GM12864 (cell line): ENCODE measurements around the gene FANCG.

ENCODE experiments used
- DNase-seq: peaks from one replicate; pipeline ENCODE4 v3.0.0-alpha.2; 2011; ENCODE audit warnings: low read depth
- H3K4me3 ChIP-seq: 2 replicates; pipeline ENCODE4 v1.5.1; 2011; ENCODE audit warnings: mild to moderate bottlenecking, low read depth, low read length, control low read depth
- CTCF ChIP-seq: IDR thresholded peaks from 2 replicates; pipeline ENCODE4 v1.5.1; 2011; ENCODE audit warnings: low read depth, mild to moderate bottlenecking, moderate library complexity, low read length, control low read depth, inconsistent platforms; ENCODE audit errors: missing control alignments

Gene FANCG

DNA sequence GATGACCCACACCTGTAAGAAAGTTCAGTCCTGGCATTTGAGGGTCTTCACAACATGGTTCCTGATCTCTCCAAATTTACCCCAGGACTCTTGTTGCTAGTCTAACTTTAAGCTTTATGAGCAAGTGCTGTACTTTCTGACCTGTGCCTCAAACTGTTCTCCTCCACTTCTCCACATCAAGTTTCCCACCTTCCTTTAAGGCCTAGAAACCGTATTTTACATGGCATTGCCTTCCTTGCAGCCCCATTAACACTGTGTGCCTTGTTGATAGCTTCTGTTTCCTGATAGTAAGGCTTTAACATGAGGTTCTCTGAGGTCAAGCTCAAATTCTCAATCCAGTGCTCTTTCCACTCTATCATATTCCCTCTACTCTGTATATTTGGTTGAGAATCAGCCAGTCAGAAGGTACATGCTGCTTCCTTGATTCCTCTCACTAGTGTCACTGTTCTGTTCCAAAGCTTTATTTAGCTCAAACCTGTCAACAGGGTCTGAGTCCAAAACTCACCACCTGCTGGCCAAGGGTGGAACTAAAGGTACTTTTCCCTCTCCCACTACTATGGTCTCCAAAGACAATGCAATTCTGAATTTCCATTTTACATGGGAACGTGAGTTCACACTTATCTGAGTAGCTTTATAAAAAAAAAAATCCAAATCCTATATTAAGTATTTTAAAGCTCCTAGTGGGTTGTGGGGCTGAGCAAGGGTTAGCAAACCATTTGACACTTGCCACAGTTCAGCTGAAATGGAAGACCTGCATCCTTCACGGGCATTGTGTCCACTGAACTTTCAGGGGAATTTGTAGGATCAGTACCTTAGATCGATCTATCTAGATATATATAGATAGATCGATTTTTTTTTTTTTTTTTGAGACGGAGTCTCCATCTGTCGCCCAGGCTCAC is 28.4 kb downstream of the FANCG start:
- TF ChIP-seq CTCF, result peak; percentile 69
- no peak overlapping the region for H3K4me3 ChIP-seq
- DNase-seq, result no peak

GRCh38 chr9:35048511-35048910 is 31.2 kb downstream of the FANCG start:
- no peak overlapping the region for H3K4me3 ChIP-seq
- no peak for DNase-seq
- no peak for TF ChIP-seq CTCF

DNA sequence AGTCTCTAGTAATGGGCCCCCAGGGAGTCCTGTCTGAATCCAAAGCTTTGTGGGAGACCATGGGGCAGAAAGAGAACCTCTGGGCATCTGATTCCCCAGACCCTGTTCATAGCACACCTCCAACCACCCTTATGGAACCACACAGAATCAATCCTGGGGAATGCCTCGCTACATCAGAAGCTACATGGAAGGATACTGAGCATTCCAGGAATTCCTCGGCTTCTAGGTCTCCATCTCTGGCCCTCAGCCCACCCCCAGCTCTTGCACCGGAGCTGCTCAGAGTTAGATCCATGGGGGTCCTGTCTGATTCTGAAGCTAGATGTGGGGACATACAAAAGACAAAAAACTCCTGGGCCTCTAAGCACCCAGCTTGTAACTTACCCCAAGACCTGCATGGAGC is 35.7 kb downstream of the FANCG start:
- H3K4me3 ChIP-seq, result no peak overlapping the region
- no peak for DNase-seq
- TF ChIP-seq CTCF, result no peak

DNA sequence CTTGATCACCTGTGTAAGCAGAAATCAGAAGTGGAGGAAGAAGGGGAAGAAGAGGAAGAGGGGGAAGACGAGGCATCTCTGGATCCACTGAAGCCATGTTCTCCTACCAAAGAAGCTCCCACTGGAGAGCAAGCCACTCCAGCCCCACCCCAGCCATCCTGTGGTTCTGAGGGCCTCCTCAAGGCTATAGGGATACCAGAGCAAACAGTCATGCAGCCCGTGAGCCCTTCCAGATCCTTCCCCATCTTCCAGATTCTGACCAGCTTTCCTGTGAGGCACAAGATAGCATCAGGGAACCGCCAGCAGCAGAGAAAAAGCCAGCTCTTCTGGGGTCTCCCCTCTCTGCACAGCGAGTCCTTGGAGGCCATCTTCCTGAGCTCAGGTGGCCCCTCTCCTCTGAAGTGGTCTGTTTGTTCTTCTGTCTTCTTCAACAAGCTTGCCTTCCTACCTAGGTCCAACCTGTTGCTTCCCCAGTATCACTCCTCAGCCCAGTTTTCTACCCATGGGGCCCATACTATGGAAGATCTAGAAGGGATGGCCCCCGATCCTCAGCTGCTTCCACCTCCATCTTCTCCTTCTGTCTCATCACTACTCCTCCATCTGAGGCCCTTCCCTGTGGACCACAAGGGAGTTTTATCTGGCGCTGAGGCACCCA is 36.7 kb downstream of the FANCG start:
- H3K4me3 ChIP-seq, result no peak overlapping the region
- no peak for DNase-seq
- TF ChIP-seq CTCF, result no peak

GRCh38 chr9:35042081-35042604 is 37.6 kb downstream of the FANCG start:
- no peak for DNase-seq
- H3K4me3 ChIP-seq, result no peak overlapping the region
- TF ChIP-seq CTCF, result no peak

- no peak overlapping the region for H3K4me3 ChIP-seq
- TF ChIP-seq CTCF, result no peak
- DNase-seq, result no peak
Measured at GRCh38 chr9:35035851-35036701, 43.7 kb downstream of the FANCG start.
